NB4 (cell line): ENCODE data around the gene MYBL2.
A peak's percentile ranks its signal among the peaks of the same experiment; 100 is the strongest.

Source experiments
- DNase-seq: peaks from one replicate; pipeline ENCODE4 v3.0.0; 2010; ENCODE audit warnings: low read depth
- H3K4me3 ChIP-seq: one replicate; pipeline ENCODE4 v1.5.1; 2011; ENCODE audit warnings: mild to moderate bottlenecking, low read depth, low read length, moderate library complexity
- MYC ChIP-seq: IDR thresholded peaks from 2 replicates; pipeline ENCODE4 v1.6.1; 2011; ENCODE audit warnings: low read depth, low read length
- POLR2A ChIP-seq: IDR thresholded peaks from 2 replicates; pipeline ENCODE4 v1.6.1; 2011; ENCODE audit warnings: mild to moderate bottlenecking; ENCODE audit not compliant: insufficient read length; ENCODE audit errors: extremely low read depth
- TF ChIP-seq, protein P1 (sequence below): IDR thresholded peaks from one replicate; pipeline ENCODE4 v1.5.1; 2012; ENCODE audit warnings: low read depth, low read length
- TF ChIP-seq, protein P2 (sequence below): IDR thresholded peaks from 2 replicates; pipeline ENCODE4 v1.6.1; 2011; ENCODE audit warnings: low read depth, low read length

The MYBL2 gene

DNA sequence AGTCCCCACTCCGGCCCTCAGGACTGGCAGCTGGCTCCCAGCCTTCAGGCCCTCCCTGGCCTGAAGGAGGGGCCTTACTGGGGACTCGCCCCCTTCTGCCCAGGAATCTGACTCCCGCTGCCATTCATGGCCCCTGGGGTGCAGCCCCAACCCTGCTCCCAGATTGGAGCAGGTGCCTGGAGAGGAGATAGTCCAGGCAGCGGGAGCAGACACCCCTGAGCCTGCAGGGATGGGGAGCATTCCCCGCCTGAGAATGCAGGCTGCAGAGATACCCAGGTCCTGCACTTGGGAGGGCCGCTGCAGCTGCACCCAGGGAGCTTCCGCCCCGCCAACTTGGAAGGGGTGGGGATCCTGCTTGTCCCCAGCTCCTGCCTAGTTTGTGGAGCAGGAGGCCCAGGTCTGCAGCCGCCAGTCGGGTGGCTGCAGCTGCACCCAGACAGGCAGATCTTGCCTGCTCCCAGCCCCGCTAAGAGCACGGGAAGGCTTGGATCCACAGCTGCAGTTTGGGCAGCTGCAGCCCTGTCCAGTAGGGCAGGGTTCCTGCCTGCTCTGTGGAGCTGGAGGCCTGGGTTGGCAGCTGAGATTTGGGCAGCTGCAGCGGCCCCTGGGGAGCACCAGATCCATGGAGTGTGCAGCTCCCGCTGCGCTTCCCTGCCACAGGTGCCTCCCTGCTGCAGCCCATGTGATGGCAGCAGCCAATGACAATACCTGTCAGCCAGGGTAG is 54.7 kb downstream of the MYBL2 start:
- H3K4me3 ChIP-seq, result no peak overlapping the region
- DNase-seq, result no peak

DNA sequence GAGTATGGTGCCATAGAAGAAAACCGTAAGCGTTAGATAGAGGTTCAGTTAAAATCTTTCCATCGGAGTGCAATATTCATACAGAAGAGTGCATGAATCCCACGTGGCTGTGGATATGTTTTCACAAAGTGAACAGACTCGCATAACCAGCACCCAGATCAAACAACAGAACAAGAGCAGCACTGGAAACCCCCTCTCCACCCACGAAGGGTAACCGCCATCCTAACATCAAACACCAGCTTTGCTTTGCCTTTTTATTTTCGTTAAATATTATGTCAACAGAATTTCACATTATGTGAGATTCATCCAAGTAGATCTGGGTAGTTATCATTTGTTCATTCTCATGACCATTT is 55.2 kb downstream of the MYBL2 start:
- no peak for TF ChIP-seq MYC
- TF ChIP-seq, protein P1, sequence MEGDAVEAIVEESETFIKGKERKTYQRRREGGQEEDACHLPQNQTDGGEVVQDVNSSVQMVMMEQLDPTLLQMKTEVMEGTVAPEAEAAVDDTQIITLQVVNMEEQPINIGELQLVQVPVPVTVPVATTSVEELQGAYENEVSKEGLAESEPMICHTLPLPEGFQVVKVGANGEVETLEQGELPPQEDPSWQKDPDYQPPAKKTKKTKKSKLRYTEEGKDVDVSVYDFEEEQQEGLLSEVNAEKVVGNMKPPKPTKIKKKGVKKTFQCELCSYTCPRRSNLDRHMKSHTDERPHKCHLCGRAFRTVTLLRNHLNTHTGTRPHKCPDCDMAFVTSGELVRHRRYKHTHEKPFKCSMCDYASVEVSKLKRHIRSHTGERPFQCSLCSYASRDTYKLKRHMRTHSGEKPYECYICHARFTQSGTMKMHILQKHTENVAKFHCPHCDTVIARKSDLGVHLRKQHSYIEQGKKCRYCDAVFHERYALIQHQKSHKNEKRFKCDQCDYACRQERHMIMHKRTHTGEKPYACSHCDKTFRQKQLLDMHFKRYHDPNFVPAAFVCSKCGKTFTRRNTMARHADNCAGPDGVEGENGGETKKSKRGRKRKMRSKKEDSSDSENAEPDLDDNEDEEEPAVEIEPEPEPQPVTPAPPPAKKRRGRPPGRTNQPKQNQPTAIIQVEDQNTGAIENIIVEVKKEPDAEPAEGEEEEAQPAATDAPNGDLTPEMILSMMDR, result no peak
- no peak for TF ChIP-seq POLR2A
- TF ChIP-seq, protein P2, sequence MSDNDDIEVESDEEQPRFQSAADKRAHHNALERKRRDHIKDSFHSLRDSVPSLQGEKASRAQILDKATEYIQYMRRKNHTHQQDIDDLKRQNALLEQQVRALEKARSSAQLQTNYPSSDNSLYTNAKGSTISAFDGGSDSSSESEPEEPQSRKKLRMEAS, result no peak
- no peak overlapping the region for H3K4me3 ChIP-seq
- DNase-seq, result no peak

More for the DNA sequence above, 54.7 kb downstream of the MYBL2 start:
- TF ChIP-seq, protein P1, result no peak
- TF ChIP-seq MYC, result no peak
- TF ChIP-seq, protein P2, result no peak
- no peak for TF ChIP-seq POLR2A

DNA sequence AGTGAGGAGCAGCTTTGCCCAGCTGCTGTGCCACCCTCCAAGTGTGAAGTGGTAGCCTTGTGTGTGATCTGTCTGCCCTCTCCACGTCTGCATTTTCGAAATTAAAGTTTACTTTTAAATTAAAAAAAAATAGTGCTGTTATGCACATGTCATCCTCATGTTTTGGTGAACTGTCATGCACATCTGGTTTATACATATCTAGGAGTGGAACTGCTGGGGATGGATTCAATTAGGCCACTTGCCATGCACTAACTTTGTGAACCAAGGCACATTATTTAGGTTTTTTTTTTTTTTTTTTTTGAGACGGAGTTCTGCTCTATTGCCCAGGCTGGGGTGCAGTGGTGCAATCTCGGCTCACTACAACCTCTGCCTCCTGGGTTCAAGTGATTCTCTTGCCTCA is 56.3 kb downstream of the MYBL2 start:
- no peak for DNase-seq
- TF ChIP-seq POLR2A, result no peak
- no peak for TF ChIP-seq MYC
- TF ChIP-seq, protein P1, result no peak
- TF ChIP-seq, protein P2, result no peak

DNA sequence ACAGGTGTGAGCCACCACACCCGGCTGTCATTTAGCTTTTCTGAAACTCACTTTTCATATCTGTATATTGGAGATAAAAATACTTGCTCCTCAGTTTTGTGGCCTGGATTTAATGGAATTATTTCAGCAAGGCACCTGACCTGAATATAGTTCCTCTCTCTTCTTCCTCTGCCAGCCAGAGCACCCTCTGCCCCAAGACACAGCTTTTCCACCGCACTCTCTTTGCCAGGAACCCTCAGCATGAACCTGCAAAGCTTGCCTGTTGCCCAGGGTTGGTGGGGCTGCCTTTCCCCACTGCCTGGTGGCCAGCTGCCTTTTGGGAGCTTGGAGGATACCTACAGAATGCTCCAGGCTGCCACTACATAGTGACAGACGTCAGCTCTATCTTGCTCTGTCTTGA is 56.8 kb downstream of the MYBL2 start:
- H3K4me3 ChIP-seq, result no peak overlapping the region
- DNase-seq, result no peak
- TF ChIP-seq POLR2A, result no peak
- TF ChIP-seq, protein P1, result no peak
- no peak for TF ChIP-seq MYC
- TF ChIP-seq, protein P2, result no peak

More for the DNA sequence above, 56.3 kb downstream of the MYBL2 start:
- H3K4me3 ChIP-seq, result no peak overlapping the region

DNA sequence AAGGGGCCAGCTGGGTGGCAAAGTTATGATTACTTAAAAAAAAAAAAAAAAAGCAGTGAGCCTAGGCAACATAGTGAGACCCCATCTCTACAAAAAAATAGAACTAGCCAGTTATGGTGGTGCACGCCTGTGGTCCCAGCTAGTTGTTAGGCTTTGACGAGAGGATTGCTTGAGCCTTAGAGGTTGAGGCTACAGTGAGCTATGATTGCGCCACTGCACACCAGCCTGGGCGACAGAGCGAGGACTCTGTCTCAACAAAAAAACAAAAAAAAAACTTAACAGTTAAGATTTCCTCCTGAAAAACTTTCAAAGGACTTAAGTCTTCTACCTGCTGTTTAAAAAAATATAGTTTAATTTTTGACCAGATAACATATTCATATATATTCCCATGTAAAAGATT is 57.5 kb downstream of the MYBL2 start:
- no peak overlapping the region for H3K4me3 ChIP-seq
- TF ChIP-seq, protein P2, result no peak
- TF ChIP-seq POLR2A (no peak), MYC (no peak)
- TF ChIP-seq, protein P1, result no peak
- DNase-seq, result peak; percentile 82
